Loucy (cell line): ENCODE measurements around the gene TWF1.

Experiments
- H2AFZ ChIP-seq: fragments of 200-600 bp; sonication (generic); 2 replicates; pipeline ENCODE4 v1.6.0; 2016; ENCODE audit warnings: antibody characterized with exemption, mild to moderate bottlenecking, low read length, moderate library complexity
- H3F3A ChIP-seq: fragments of 200-600 bp; 2 replicates; pipeline ENCODE4 v1.6.0; 2016; ENCODE audit warnings: antibody characterized with exemption, low read depth, mild to moderate bottlenecking
- H3K27me3 ChIP-seq: fragments of 200-600 bp; sonication (generic); 2 replicates; pipeline ENCODE4 v1.6.1; 2014; ENCODE audit warnings: low read length, mild to moderate bottlenecking; ENCODE audit not compliant: insufficient read depth, poor library complexity, severe bottlenecking
- H3K36me3 ChIP-seq: fragments of 200-600 bp; sonication (generic); 2 replicates; pipeline ENCODE4 v1.6.1; 2016; ENCODE audit warnings: low read length; ENCODE audit not compliant: insufficient read depth
- H3K4me1 ChIP-seq: fragments of 200-600 bp; sonication (generic); 2 replicates; pipeline ENCODE4 v1.5.1; 2014; ENCODE audit warnings: low read length, mild to moderate bottlenecking; ENCODE audit not compliant: insufficient read depth, poor library complexity, severe bottlenecking
- H3K4me2 ChIP-seq: fragments of 200-600 bp; sonication (generic); 2 replicates; pipeline ENCODE4 v1.6.0; 2014; ENCODE audit warnings: antibody characterized with exemption, low read length, low read depth, mild to moderate bottlenecking; ENCODE audit not compliant: poor library complexity, severe bottlenecking
- H3K4me3 ChIP-seq: fragments of 200-600 bp; sonication (generic); 2 replicates; pipeline ENCODE4 v1.5.1; 2014; ENCODE audit warnings: low read length, mild to moderate bottlenecking, mixed read lengths; ENCODE audit not compliant: poor library complexity, severe bottlenecking
- H3K79me2 ChIP-seq: fragments of 200-600 bp; sonication (generic); 2 replicates; pipeline ENCODE4 v1.6.1; 2014; ENCODE audit warnings: low read length; ENCODE audit not compliant: insufficient read depth
- H3K9ac ChIP-seq: fragments of 200-600 bp; sonication (generic); 2 replicates; pipeline ENCODE4 v1.6.0; 2014; ENCODE audit warnings: mild to moderate bottlenecking, low read depth, low read length, moderate library complexity; ENCODE audit not compliant: poor library complexity, severe bottlenecking
- H3K9me2 ChIP-seq: fragments of 200-600 bp; sonication (generic); replicated peaks from 2 replicates; pipeline ENCODE4 v1.6.1; 2016; ENCODE audit warnings: low read depth, low read length, mixed read lengths
- H3K9me3 ChIP-seq: fragments of 200-600 bp; sonication (generic); 2 replicates; pipeline ENCODE4 v1.6.1; 2014; ENCODE audit warnings: mild to moderate bottlenecking, antibody characterized with exemption, low read length, low read depth; ENCODE audit not compliant: insufficient read depth
- H4K20me1 ChIP-seq: fragments of 200-600 bp; sonication (generic); 2 replicates; pipeline ENCODE4 v1.6.0; 2014; ENCODE audit warnings: antibody characterized with exemption, low read length, mild to moderate bottlenecking; ENCODE audit not compliant: insufficient read depth, poor library complexity, severe bottlenecking
- CTCF ChIP-seq: fragments of 200-600 bp; sonication (generic); conservative IDR thresholded peaks from 2 replicates; pipeline ENCODE4 v1.5.1; 2014; ENCODE audit warnings: mild to moderate bottlenecking, antibody characterized with exemption, low read length
- EZH2phosphoT487 ChIP-seq: fragments of 200-600 bp; IDR thresholded peaks from 2 replicates; pipeline ENCODE4 v1.6.1; 2018; ENCODE audit warnings: antibody characterized with exemption, mild to moderate bottlenecking, moderate library complexity, borderline replicate concordance

TWF1 gene

GRCh38 chr12:43805860-43806736 lies at the start of gene TWF1:
TSS of gene TWF1 (minus strand) at chr12:43806317. CDS start at chr12:43806245, 72 bp downstream.
- peaks cover 38% of the 10 kb centered on the region for H3K4me1 ChIP-seq
- H3K9me3 ChIP-seq: no peaks in the 10 kb centered on the region
- TF ChIP-seq CTCF: peak; percentile 32; the same call in 1 of the 2 replicates
- no peak for TF ChIP-seq EZH2phosphoT487
- H3K36me3 ChIP-seq: peaks cover 6% of the 10 kb centered on the region; the same call in 1 of the 2 replicates
- H3K4me2 ChIP-seq: peak within 1 kb of the TSS; percentile 100
- H3K27me3 ChIP-seq: no peaks in the 10 kb centered on the region
- no peaks in the 10 kb centered on the region for H3K9me2 ChIP-seq
- H3F3A ChIP-seq: no peaks in the 10 kb centered on the region
- H4K20me1 ChIP-seq: peaks cover 35% of the 10 kb centered on the region
- H3K9ac ChIP-seq: peak within 1 kb of the TSS; percentile 80
- H3K79me2 ChIP-seq: peaks cover 45% of the 10 kb centered on the region
- H2AFZ ChIP-seq: peak within 1 kb of the TSS; percentile 88
- H3K4me3 ChIP-seq: peak within 1 kb of the TSS; percentile 99

GRCh38 chr12:43852744-43853143 lies 46.6 kb upstream of the TWF1 start:
- Histone ChIP-seq H3F3A (no peaks in the 10 kb centered on the region), H3K4me3 (no peak overlapping the region), H3K36me3 (no peaks in the 10 kb centered on the region), H3K79me2 (no peaks in the 10 kb centered on the region), H2AFZ (no peak overlapping the region), H4K20me1 (no peaks in the 10 kb centered on the region), H3K27me3 (no peaks in the 10 kb centered on the region), H3K9me2 (no peaks in the 10 kb centered on the region), H3K4me2 (no peak overlapping the region), H3K9me3 (no peaks in the 10 kb centered on the region), H3K4me1 (no peaks in the 10 kb centered on the region), H3K9ac (no peak overlapping the region)
- TF ChIP-seq CTCF (no peak), EZH2phosphoT487 (no peak)

- Histone ChIP-seq H3K9me3 (no peaks in the 10 kb centered on the region), H3F3A (no peaks in the 10 kb centered on the region), H3K36me3 (no peaks in the 10 kb centered on the region), H3K4me2 (no peak overlapping the region), H3K9ac (no peak overlapping the region), H2AFZ (no peak overlapping the region), H3K27me3 (no peaks in the 10 kb centered on the region), H3K4me1 (no peaks in the 10 kb centered on the region), H4K20me1 (no peaks in the 10 kb centered on the region), H3K9me2 (no peaks in the 10 kb centered on the region), H3K4me3 (no peak overlapping the region), H3K79me2 (no peaks in the 10 kb centered on the region)
- TF ChIP-seq CTCF: no peak
- no peak for TF ChIP-seq EZH2phosphoT487
These were observed 42.7 kb upstream of the TWF1 start for GRCh38 chr12:43848786-43849185.
